A673 (cell line): ENCODE measurements around the gene LENG1.

Experiments used
- CTCF ChIP-seq: fragments of 300-800, 200-600 bp; sonication (generic); conservative IDR thresholded peaks from 2 replicates; pipeline ENCODE4 v1.5.1; 2017; ENCODE audit warnings: low read depth, mild to moderate bottlenecking, antibody characterized with exemption, low read length, moderate library complexity, mixed read lengths
- EZH2 ChIP-seq: fragments of 200-600 bp; sonication (generic); IDR thresholded peaks from 2 replicates; pipeline ENCODE4 v1.6.1; 2017; ENCODE audit warnings: borderline replicate concordance, low read depth, mild to moderate bottlenecking, mixed read lengths, antibody characterized with exemption, low read length; ENCODE audit not compliant: poor library complexity, severe bottlenecking

- TF ChIP-seq CTCF: no peak
- TF ChIP-seq EZH2: no peak
These were observed 31.1 kb downstream of the LENG1 start for GRCh38 chr19:54128441-54128725.
